ENCODE measurements around the gene MMD2.

DNA sequence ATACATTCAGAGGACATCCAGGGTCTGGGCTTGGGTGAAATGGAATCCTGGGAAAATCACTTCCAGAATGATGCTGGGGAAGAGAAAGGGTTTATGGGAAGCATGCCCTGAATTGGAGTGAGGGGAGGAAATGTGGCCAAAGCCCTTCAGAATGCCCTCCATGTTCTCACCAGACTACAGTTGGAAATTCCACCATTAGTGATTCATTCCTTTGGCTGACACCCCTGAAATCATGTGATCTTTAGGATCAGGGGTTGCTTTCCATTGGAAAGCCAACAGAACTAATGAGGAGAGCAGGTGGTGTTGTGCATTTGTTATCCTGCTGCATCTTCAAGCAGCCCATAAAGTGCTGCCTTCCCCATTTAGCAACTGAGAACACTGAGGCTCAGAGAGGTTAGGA lies 54.6 kb downstream of the MMD2 start:
- TF ChIP-seq, protein P1, sequence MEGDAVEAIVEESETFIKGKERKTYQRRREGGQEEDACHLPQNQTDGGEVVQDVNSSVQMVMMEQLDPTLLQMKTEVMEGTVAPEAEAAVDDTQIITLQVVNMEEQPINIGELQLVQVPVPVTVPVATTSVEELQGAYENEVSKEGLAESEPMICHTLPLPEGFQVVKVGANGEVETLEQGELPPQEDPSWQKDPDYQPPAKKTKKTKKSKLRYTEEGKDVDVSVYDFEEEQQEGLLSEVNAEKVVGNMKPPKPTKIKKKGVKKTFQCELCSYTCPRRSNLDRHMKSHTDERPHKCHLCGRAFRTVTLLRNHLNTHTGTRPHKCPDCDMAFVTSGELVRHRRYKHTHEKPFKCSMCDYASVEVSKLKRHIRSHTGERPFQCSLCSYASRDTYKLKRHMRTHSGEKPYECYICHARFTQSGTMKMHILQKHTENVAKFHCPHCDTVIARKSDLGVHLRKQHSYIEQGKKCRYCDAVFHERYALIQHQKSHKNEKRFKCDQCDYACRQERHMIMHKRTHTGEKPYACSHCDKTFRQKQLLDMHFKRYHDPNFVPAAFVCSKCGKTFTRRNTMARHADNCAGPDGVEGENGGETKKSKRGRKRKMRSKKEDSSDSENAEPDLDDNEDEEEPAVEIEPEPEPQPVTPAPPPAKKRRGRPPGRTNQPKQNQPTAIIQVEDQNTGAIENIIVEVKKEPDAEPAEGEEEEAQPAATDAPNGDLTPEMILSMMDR (IDR thresholded peaks at IDR 0.05; ENCODE audit: low read depth, low read length, poor library complexity, severe bottlenecking) = no peak
- no peak for TF ChIP-seq EZH2phosphoT487 (IDR thresholded peaks at IDR 0.05; ENCODE audit: borderline replicate concordance, low read length)
